ENCODE data around the gene NRXN2.
A peak's percentile ranks its signal among the peaks of the same experiment; 100 is the strongest.

NRXN2 gene

DNA sequence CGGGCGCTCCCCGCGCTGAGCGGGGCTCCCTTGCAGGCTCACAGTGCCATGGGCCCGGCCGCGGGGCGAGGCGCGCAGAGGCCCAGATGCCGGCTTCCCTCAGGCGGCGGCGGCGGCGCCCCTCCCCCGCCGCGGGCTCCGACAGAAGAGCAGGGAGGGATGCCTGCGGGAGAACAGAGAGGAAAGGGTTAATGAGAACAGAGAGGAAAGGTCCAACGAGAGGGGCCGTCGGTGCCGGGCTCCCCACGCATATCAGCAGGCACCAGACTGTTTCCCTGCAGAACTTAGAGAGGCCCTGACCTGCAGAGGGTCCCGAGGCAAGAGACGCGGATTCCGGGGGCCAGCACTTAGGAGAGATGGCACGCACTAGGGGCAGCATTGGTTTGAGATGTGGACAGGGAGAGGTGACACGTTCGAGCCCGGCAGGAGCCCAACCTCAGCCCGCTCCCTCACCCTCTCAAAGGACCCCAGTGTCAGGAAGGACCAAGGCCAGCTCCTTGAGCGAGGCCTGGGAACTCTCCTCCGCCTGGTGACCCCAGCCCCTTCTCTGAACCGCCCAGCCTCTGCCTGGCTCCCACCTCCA is 9.1 kb downstream of the NRXN2 start:
- TF ChIP-seq TAF1 (IDR thresholded peaks at IDR 0.05; ENCODE audit: borderline replicate concordance, insufficient read depth, low read length) = no peak
- no peak for TF ChIP-seq POLR2AphosphoS5 (IDR thresholded peaks at IDR 0.05; ENCODE audit: low read depth, low read length)
- TF ChIP-seq, protein P1, sequence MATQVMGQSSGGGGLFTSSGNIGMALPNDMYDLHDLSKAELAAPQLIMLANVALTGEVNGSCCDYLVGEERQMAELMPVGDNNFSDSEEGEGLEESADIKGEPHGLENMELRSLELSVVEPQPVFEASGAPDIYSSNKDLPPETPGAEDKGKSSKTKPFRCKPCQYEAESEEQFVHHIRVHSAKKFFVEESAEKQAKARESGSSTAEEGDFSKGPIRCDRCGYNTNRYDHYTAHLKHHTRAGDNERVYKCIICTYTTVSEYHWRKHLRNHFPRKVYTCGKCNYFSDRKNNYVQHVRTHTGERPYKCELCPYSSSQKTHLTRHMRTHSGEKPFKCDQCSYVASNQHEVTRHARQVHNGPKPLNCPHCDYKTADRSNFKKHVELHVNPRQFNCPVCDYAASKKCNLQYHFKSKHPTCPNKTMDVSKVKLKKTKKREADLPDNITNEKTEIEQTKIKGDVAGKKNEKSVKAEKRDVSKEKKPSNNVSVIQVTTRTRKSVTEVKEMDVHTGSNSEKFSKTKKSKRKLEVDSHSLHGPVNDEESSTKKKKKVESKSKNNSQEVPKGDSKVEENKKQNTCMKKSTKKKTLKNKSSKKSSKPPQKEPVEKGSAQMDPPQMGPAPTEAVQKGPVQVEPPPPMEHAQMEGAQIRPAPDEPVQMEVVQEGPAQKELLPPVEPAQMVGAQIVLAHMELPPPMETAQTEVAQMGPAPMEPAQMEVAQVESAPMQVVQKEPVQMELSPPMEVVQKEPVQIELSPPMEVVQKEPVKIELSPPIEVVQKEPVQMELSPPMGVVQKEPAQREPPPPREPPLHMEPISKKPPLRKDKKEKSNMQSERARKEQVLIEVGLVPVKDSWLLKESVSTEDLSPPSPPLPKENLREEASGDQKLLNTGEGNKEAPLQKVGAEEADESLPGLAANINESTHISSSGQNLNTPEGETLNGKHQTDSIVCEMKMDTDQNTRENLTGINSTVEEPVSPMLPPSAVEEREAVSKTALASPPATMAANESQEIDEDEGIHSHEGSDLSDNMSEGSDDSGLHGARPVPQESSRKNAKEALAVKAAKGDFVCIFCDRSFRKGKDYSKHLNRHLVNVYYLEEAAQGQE (IDR thresholded peaks at IDR 0.05; ENCODE audit: insufficient read depth in 1 of 2, low read depth in 2 of 2, low read length in 2 of 2) = peak in 1 of 2 experiments; percentile 83; a peak in 2 of 4 replicates
- no peak for TF ChIP-seq FOXP2 (optimal IDR thresholded peaks at IDR 0.05; ENCODE audit: borderline replicate concordance, extremely low read depth, extremely low read length, insufficient read depth)
- TF ChIP-seq SIN3A (IDR thresholded peaks at IDR 0.05; ENCODE audit: borderline replicate concordance, insufficient read depth, low read length) = no peak

DNA sequence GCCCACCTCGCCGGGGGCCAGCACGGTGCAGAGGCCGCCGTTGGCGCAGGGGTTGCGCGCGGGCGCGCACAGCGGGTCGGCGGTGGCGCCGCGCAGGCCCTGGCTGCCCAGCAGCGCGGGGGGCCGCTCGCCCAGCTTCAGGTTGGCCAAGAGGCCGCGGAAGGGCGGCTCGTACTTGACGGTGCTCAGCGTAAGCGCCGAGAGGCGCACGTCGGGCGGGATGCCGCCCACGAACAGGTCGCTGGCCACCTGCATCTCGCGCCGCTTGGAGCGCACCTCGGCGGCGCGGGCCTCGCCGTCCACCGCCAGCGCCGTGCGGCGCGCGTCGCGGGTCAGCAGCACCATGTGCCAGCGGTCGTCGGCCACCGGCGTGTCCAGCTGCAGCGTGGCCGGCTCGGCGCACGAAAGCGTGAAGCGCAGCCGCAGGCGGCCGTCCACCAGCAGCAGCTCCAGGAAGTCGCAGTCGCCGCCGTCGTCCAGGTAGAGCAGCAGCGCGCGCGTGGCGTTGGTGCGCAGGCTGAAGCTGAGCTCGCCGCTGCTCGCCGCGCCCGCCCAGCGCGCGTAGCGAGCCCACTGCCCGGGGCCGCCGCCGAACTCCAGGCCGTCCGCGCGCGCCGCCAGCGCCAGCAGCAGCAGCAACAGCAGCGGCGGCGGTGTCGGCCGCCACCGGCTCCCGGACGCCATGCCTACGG is 9.8 kb downstream of the NRXN2 start:
- no peak for TF ChIP-seq POLR2AphosphoS5 (IDR thresholded peaks at IDR 0.05; ENCODE audit: low read depth, low read length)
- TF ChIP-seq, protein P1 (IDR thresholded peaks at IDR 0.05; ENCODE audit: insufficient read depth in 1 of 2, low read depth in 2 of 2, low read length in 2 of 2) = no peak
- no peak for TF ChIP-seq TAF1 (IDR thresholded peaks at IDR 0.05; ENCODE audit: borderline replicate concordance, insufficient read depth, low read length)
- no peak for TF ChIP-seq SIN3A (IDR thresholded peaks at IDR 0.05; ENCODE audit: borderline replicate concordance, insufficient read depth, low read length)

DNA sequence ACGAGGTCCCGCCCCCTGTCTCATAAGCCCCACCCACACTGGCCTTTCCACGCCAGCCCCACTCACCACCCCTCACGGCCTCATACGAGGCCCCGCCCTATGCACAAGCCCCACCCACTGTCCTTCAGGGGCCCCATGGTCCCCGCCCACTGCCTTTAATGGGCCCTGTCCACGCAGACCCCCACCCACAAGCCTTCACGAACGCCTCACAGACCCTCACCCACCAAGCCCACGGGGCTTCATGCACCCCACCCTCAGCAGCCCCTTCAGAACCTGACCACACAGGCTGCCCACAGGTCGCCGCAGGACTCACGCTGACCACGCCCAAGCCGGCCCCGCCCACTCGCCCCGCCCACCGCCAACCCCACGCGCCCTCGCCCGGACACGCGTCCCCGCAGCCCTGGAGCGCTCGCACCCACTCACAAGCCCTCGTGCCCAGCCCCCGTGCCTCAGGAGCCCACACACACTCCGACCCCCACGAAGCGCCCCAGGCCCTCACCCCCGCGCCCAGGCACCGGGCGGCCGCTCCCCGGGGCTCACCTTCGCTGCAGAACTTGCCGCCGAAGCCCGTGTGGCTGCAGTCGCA is 10.5 kb downstream of the NRXN2 start:
- TF ChIP-seq POLR2AphosphoS5 (IDR thresholded peaks at IDR 0.05; ENCODE audit: low read depth, low read length) (no peak), FOXP2 (optimal IDR thresholded peaks at IDR 0.05; ENCODE audit: borderline replicate concordance, extremely low read depth, extremely low read length, insufficient read depth) (no peak), SIN3A (IDR thresholded peaks at IDR 0.05; ENCODE audit: borderline replicate concordance, insufficient read depth, low read length) (no peak), TAF1 (IDR thresholded peaks at IDR 0.05; ENCODE audit: borderline replicate concordance, insufficient read depth, low read length) (no peak)
- TF ChIP-seq, protein P1 (IDR thresholded peaks at IDR 0.05; ENCODE audit: insufficient read depth in 1 of 2, low read depth in 2 of 2, low read length in 2 of 2) = no peak

DNA sequence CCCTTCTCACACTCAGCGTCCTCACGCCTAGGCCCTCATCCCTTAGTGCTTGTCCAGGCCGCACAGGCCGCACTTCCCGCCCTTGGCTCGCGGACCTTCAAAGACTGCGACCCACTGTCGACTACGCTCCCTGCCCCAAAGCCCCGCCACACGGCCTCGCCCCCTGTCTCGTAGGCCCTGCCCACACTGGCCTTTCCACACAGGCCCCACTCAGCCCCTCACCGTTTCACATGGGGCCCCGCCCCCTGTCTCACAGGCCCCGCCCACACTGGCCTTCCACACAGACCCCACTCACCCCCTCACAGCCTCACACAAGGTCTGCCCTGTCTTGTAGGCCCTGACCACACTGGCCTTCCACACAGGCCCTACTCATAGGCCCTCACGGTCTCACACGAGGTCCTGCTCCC is 11.0 kb downstream of the NRXN2 start:
- no peak for TF ChIP-seq POLR2AphosphoS5 (IDR thresholded peaks at IDR 0.05; ENCODE audit: low read depth, low read length)
- TF ChIP-seq, protein P1 (IDR thresholded peaks at IDR 0.05; ENCODE audit: insufficient read depth in 1 of 2, low read depth in 2 of 2, low read length in 2 of 2) = no peak
- no peak for TF ChIP-seq TAF1 (IDR thresholded peaks at IDR 0.05; ENCODE audit: borderline replicate concordance, insufficient read depth, low read length)
- no peak for TF ChIP-seq FOXP2 (optimal IDR thresholded peaks at IDR 0.05; ENCODE audit: borderline replicate concordance, extremely low read depth, extremely low read length, insufficient read depth)
- no peak for TF ChIP-seq SIN3A (IDR thresholded peaks at IDR 0.05; ENCODE audit: borderline replicate concordance, insufficient read depth, low read length)
